A549 treated with AZD2906 at 1 μM for 4 hours (cell line): Measurements from ENCODE around the gene PTPRO. TPM values are rescaled to one million over a fixed set of nuclear protein-coding genes. Genes with fewer than 3 reads are reported as not detected.

Experiments used
- total RNA-seq: library from RNA; stranded (reverse); fragments of 200-300 nt; extraction: Qiagen RNA extraction; gene quantifications from 5 replicates; pipeline ENCODE4 v1.2.3, GENCODE V29; 2022

Gene PTPRO
- total RNA-seq = 0.03 to 0.07 TPM (median 0.05 TPM) in 5 replicates

DNA sequence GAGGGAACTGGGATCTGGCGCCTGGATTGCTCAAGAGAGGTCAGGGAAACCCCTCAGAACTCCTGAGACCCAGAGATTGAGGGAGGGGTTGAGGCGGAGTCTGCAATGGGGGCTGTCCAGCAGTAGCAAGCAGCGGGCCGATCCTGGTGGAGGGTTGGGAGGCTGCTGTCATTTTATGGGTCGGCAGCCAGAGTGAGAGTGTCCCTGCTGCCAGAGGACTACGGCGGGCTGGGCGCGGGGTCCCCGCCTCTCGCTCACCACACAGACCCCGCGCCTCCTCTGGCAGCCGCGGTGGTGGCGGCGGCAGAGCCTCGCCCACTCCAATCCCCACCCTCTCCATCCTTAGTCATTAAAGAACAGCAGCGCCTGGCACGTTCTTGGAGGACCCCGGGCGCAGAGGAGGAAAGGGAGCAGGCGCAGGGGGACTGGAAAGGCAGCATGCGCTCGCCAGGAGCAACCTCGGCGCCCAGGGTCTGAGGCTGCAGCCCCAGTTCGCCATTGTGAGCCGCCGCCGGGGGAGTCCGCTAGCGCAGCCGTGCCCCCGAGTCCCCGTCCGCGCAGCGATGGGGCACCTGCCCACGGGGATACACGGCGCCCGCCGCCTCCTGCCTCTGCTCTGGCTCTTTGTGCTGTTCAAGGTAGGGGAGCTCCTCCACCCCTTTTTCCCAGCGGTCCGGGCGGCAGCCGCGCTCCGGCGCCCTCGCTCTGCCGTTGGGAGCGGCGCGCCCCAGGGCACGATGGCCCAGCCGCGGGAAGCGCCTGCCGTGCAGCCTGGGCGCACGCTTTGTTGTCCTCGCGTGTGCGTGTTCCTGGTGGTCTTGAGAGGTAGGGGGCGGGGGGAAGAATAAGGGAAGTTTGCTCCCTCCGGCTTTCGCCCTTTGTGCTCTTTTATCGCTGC is at the start of gene PTPRO:
TSS of gene PTPRO (plus strand) at position 345 of the 898 bp plus-strand sequence.

Other genes starting within 250 kb of the PTPRO start
- 0.21 to 0.28 TPM (median 0.25 TPM) in 5 replicates for gene RERG, start 101.1 kb upstream of the PTPRO start, total RNA-seq